ES-I3 (cell line): Measurements from ENCODE around the gene ABCB10.
"Not testable (repeated sequence)": the region's sequence is repeated elsewhere in the genome, so short reads cannot be mapped to it uniquely, and the experiment has no call there.

Source experiments
- H3K36me3 ChIP-seq: 2 replicates; pipeline ENCODE4 v1.6.1; 2013; ENCODE audit warnings: mild to moderate bottlenecking, low read length, control low read depth, moderate library complexity; ENCODE audit not compliant: insufficient read depth
- H3K4me1 ChIP-seq: 2 replicates; pipeline ENCODE4 v1.6.1; 2013; ENCODE audit warnings: mild to moderate bottlenecking, control low read depth, low read length; ENCODE audit not compliant: insufficient read depth
- H3K9ac ChIP-seq: 2 replicates; pipeline ENCODE4 v1.6.1; 2013; ENCODE audit warnings: low read depth, mild to moderate bottlenecking, low read length, moderate library complexity
- H3K9me3 ChIP-seq: 2 replicates; pipeline ENCODE4 v1.6.1; 2013; ENCODE audit warnings: mild to moderate bottlenecking, low read length, moderate library complexity; ENCODE audit not compliant: control insufficient read depth, insufficient read depth

ABCB10 gene

DNA sequence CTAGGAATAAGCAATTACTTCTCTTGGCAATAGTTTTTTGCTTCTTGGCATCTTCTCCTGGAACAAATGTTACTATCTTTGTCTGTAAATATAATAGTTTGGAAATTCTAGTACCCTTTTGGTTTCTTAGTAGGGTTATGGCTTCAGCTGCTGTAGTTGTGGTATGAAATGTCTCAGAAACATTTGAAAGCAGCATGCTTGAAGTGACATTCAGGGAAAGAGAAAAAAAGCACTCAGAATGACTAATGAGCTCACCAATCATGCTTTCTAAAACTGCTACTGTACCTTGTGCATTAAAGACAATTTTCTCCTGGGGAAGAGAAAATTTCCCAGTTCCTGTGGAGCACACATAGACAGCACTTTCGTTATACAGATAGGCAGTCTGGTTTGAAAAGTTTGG is 71.3 kb downstream of the ABCB10 start:
- Histone ChIP-seq H3K9ac (no peak overlapping the region), H3K4me1 (peaks cover 4% of the 10 kb centered on the region), H3K9me3 (no peaks in the 10 kb centered on the region), H3K36me3 (peaks cover 25% of the 10 kb centered on the region)

DNA sequence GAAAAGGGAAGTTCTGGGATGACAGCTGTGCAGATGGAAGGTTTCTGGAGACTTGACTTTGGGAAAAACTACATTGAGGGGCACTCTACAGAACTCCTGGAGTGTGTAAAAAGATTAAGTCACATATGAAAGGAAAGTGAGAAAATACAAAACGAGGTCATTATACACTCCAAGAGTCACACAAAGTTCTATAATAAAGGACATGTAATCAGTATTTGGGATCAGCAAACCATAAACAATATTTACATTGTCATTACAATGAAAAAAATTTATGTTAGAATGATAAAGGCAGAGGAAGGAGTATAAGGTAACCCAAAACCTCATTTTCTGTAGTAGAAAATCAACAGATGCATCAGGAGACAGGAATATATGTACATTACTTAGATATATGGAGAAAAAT is 73.2 kb downstream of the ABCB10 start:
- H3K36me3 ChIP-seq = peaks cover 23% of the 10 kb centered on the region
- H3K4me1 ChIP-seq = peaks cover 6% of the 10 kb centered on the region
- no peaks in the 10 kb centered on the region for H3K9me3 ChIP-seq
- H3K9ac ChIP-seq = no peak overlapping the region

DNA sequence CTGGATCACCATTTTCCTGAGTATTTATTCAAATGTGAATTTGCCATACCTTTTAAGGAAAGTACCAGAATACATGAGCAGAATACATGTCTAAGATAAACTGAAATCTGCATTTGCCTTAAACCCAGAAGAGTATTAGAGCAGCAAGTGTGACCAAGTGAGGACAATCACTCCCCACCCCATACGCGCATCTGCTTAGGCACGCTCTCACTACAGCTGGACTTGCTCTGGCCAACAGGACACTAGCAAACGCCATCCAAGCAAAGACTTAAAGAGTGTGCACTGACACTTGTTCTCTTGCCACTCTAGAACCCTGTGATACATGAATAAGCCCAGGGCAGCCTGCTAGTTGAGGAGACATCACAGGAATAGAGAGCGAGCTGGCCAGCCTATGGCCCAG is 76.0 kb downstream of the ABCB10 start:
- Histone ChIP-seq H3K4me1 (peaks cover 6% of the 10 kb centered on the region), H3K9me3 (no peaks in the 10 kb centered on the region), H3K9ac (no peak overlapping the region), H3K36me3 (peaks cover 27% of the 10 kb centered on the region)

DNA sequence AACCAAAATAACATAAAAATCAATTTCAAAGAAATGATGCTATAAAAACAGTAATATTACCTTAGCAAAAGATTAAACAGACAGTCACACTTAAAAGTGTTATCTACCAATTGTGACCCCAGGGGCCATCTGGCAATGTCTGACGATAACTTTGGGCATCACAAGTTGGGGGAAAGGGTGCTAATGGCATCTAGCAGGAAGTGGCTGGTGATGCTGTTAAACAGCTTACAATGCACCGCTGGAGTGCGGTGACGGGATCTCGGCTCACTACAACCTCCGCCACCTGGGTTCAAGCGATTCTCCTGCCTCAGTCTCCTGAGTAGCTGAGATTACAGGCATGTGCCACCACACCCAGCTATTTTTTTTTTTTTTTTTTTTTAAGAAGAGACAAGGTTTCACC is 78.0 kb downstream of the ABCB10 start:
- Histone ChIP-seq H3K4me1 (peaks cover 6% of the 10 kb centered on the region), H3K9ac (no peak overlapping the region), H3K36me3 (peaks cover 18% of the 10 kb centered on the region), H3K9me3 (no peaks in the 10 kb centered on the region)

DNA sequence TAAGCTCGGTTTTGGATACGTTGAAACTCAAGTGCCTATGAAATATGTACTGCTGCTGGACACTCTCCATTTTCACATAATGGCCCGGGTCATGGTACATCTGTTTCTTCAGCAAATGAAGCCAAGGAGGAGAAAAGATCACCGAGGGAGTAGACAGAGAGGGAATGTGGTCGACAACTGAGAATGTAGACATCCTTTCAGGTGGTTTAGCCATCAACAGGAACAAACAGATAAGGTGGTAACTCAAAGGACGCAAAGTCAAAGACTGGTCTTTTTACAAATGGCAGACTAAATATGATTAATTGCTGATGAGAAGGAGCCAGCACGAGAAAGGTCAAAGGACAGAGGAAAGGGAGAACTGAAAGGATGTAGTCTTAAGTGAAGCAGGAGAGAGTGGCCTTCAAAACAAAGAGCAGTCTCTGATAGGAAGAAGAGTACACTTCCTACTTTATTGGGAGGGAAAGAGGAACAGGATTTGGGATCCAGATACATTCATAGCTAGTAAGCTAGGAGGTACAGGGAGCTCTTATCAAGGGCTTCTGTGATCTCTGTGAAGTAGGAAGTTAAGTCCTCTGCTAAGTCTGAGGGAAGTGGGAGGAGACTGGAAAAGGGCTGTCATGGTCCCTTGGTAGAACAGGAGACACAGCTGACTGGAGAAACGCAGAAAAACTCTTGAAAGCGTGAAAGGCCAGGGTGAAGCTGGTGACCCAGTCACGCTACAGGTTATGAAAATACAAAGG is 78.7 kb downstream of the ABCB10 start:
- no peaks in the 10 kb centered on the region for H3K9me3 ChIP-seq
- H3K9ac ChIP-seq = no peak overlapping the region
- peaks cover 18% of the 10 kb centered on the region for H3K36me3 ChIP-seq
- H3K4me1 ChIP-seq = peaks cover 6% of the 10 kb centered on the region

DNA sequence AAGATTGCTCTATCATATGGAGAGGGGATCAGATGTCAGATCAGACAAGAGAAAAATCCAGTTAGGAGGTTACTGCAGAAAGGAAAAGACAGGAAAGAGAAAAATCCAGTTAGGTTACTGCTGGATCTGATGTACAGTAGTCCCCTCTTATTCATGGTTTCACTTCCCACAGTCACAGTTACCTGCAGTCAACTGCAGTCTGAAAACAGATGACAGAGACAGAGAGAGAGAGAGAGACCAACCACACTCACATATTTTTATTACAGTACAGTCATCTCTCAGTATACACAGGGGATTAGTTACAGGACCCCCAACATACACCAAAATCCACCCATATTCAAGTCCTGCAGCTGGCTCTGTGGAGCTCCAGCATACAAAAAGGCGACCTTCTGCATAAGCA is 79.7 kb downstream of the ABCB10 start:
- H3K4me1 ChIP-seq = peaks cover 6% of the 10 kb centered on the region
- peaks cover 14% of the 10 kb centered on the region for H3K36me3 ChIP-seq
- H3K9ac ChIP-seq = no peak overlapping the region
- no peaks in the 10 kb centered on the region for H3K9me3 ChIP-seq

DNA sequence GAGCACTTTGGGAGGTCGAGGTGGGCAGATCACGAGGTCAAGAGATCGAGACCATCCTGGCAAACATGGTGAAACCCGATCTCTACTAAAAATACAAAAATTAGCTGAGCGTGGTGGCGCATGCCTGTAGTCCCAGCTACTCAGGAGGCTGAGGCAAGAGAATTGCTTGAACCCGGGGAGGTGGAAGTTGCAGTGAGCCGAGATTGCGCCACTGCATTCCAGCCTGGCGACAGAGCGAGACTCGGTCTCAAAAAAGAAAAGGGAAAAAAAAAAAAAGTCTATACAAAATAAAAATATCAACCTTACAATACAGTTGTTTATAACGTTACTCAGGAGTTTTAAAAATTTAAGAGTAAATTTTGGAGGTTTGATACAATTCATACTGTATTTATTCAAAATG is 82.6 kb downstream of the ABCB10 start:
- H3K9ac ChIP-seq, H3K9me3 ChIP-seq, H3K4me1 ChIP-seq: not testable (repeated sequence)
- H3K36me3 ChIP-seq = peaks cover 20% of the 10 kb centered on the region

DNA sequence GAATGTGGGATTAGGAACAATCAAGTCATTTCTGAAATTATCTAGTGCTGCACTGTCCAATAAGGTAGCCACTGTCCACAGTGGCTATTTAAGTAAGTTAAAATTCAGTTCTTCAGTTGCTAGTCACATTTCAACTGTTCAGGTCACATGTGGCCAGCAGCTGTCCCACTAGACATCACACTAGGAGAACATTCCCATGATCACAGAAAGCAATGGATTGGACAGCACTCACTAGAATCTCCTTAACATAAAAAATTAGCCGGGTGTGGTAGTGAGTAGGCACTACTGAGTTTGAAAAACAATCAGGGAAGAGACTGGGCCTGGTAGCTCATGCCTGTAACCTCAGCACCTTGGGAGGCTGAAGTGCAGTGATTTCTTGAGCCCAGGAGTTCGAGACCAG is 84.0 kb downstream of the ABCB10 start:
- no peak overlapping the region for H3K9ac ChIP-seq
- peaks cover 19% of the 10 kb centered on the region; the same call in 1 of the 2 replicates for H3K36me3 ChIP-seq
- H3K9me3 ChIP-seq = no peaks in the 10 kb centered on the region
- no peaks in the 10 kb centered on the region for H3K4me1 ChIP-seq

DNA sequence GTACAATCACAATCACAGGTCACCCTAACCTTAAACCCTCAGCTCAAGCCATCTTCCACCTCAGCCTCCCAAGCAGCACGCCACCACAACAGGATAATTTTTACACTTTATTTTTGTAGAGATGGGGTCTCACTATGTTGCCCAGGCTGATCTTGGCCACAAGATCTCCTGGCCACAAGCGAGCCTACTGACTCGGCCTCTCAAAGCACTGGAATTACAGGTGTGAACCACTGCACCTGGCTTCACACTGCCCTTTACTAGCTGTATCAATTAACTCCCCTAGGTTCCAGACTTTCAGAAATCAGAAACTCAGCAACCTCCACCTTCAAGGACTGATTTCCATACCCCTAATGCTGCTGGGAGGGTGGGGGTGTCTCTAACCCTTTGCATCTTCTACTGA is 87.3 kb downstream of the ABCB10 start:
- Histone ChIP-seq H3K9ac (no peak overlapping the region), H3K36me3 (peaks cover 13% of the 10 kb centered on the region), H3K4me1 (no peaks in the 10 kb centered on the region), H3K9me3 (no peaks in the 10 kb centered on the region)

DNA sequence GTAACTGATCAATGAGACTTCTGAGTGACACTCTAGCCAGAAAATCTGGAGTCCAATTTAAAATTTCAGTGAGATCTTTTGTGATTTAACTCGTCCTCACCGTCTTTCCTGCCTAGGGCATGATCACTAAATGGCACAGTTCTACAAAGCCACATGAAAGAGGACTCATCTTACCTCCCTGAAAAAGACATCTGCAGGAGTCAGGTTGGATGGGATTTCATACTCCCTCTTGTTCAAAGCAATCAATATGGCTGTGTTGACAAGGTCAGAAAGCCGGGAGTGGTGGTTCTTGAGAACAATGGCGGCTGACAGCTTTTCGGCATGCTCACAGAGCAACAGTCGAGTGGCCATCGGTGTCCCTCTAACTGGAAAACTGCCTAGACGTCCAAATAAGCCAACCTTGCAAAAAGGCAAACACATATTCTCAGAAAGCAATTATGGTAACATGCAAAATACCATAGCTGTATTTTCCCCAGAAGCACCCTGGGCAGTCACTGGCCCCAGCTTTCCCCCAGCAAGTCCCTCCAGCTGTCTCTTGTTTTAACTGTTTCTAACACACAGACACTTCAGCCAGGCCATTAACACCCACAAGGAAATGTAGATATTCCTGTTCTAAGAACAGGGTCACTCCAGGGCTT is 88.0 kb downstream of the ABCB10 start:
- Histone ChIP-seq H3K36me3 (peaks cover 13% of the 10 kb centered on the region), H3K9me3 (no peaks in the 10 kb centered on the region), H3K9ac (no peak overlapping the region), H3K4me1 (no peaks in the 10 kb centered on the region)

DNA sequence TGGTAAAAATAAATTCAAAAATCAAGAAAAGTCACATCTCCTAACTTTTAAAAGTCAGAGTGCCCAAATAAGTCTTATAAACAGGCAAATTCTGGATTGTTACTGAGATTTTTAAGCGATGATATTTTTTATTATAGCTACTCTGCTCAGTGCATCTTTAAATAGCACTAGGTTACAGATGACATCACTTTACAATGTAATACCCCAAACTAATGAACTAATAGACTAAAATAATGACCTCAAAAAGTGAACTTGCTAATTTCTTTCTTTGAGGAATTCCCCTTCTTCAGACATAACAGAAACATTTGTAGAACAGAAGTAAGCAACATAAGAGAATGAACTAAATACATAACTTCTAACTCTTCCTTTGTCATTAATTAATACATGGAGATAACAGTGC is 91.6 kb downstream of the ABCB10 start:
- Histone ChIP-seq H3K9ac (no peak overlapping the region), H3K9me3 (no peaks in the 10 kb centered on the region), H3K36me3 (peaks cover 24% of the 10 kb centered on the region), H3K4me1 (no peaks in the 10 kb centered on the region)
